B cell (primary cell): ENCODE results near the gene ANO2. TPM values are rescaled to one million over a fixed set of nuclear protein-coding genes. Genes with fewer than 3 reads are reported as not detected.

Experiments used
- ATAC-seq: fragments of 200-7000 bp; cut with Tn5 transposase; one replicate; pipeline ENCODE4 v1.10.0; 2021; ENCODE audit warnings: low read depth, mild to moderate bottlenecking, moderate number of reproducible peaks, moderate library complexity
- CTCF ChIA-PET: fragments of 350-600 bp; sonication (Branson Sonifier 250); formaldehyde crosslinking; loops from one replicate; lab custom pipeline; 2021; ENCODE audit warnings: antibody characterized with exemption, inconsistent platforms; lab: Charles Lee
- POLR2A ChIA-PET: fragments of 350-600 bp; sonication (Branson Sonifier 250); formaldehyde crosslinking; loops from one replicate; lab custom pipeline; 2021; ENCODE audit warnings: antibody characterized with exemption; lab: Charles Lee
- DNase-seq: peaks from one replicate; pipeline ENCODE4 v3.0.0; 2013
- H2AFZ ChIP-seq: 2 replicates; pipeline ENCODE4 v1.6.1; 2012; ENCODE audit warnings: mild to moderate bottlenecking, low read depth, low read length; ENCODE audit not compliant: insufficient read depth, poor library complexity, severe bottlenecking
- H3K27ac ChIP-seq, 2 donors: 1 replicate in 1 of 2; 2 replicates in 1 of 2; pipeline ENCODE4 v1.5.1; 2012 to 2013; ENCODE audit warnings: low read length in 2 of 2, mild to moderate bottlenecking in 2 of 2, moderate library complexity in 1 of 2
- H3K27me3 ChIP-seq, 4 experiments: fragments of 200-600 bp in 1 of 4; sonication (generic) in 1 of 4; replicated peaks in 1 of 4; 1 replicate in 2 of 4; 2 replicates in 2 of 4; pipeline versions ENCODE4 v1.6.1 to v1.7.0; 2013 to 2016; ENCODE audit warnings: low read length in 3 of 4, mild to moderate bottlenecking in 2 of 4, mixed read lengths in 1 of 4, moderate library complexity in 1 of 4; ENCODE audit not compliant: insufficient read depth in 4 of 4, control insufficient read depth in 3 of 4; ENCODE audit errors: control extremely low read depth in 1 of 4
- H3K36me3 ChIP-seq, 2 experiments: replicated peaks in 1 of 2; 1 replicate in 1 of 2; 2 replicates in 1 of 2; pipeline versions ENCODE4 v1.6.1 to v1.7.1; 2013; ENCODE audit warnings: low read length in 1 of 2; ENCODE audit not compliant: insufficient read depth in 2 of 2, control insufficient read depth in 1 of 2; ENCODE audit errors: control extremely low read depth in 1 of 2, extremely low read depth in 1 of 2
- H3K4me1 ChIP-seq, 2 donors: fragments of 200-600 bp in 1 of 2; sonication (generic) in 1 of 2; 1 replicate in 1 of 2; 2 replicates in 1 of 2; pipeline versions ENCODE4 v1.5.1 to v1.6.1; 2013 to 2017; ENCODE audit warnings: low read length in 2 of 2; ENCODE audit not compliant: control insufficient read depth in 2 of 2, insufficient read depth in 2 of 2
- H3K4me2 ChIP-seq: replicated peaks from 2 replicates; pipeline ENCODE3; 2012; ENCODE audit warnings: mild to moderate bottlenecking, low read depth, low read length; ENCODE audit not compliant: poor library complexity, severe bottlenecking
- H3K4me3 ChIP-seq, 5 experiments: fragments of 200-600 bp in 1 of 5; sonication (generic) in 1 of 5; 1 replicate in 3 of 5; 2 replicates in 2 of 5; pipeline versions ENCODE4 v1.5.1 to v1.7.0; 2011 to 2016; ENCODE audit warnings: low read length in 4 of 5, mild to moderate bottlenecking in 4 of 5, low read depth in 2 of 5, control low read depth in 1 of 5, moderate library complexity in 1 of 5; ENCODE audit not compliant: insufficient read depth in 1 of 5; ENCODE audit errors: control extremely low read depth in 1 of 5, extremely low read depth in 1 of 5
- H3K79me2 ChIP-seq: fragments of 200-600 bp; sonication (generic); one replicate; pipeline ENCODE4 v1.6.0; 2016; ENCODE audit warnings: low read length; ENCODE audit not compliant: control insufficient read depth, insufficient read depth
- H3K9ac ChIP-seq: fragments of 200-600 bp; sonication (generic); 2 replicates; pipeline ENCODE4 v1.6.1; 2017; ENCODE audit warnings: mild to moderate bottlenecking, low read length, moderate library complexity
- H3K9me3 ChIP-seq, 3 donors: one replicate each; pipeline versions ENCODE4 v1.6.1 to v1.7.1; 2013; ENCODE audit warnings: low read length in 2 of 3; ENCODE audit not compliant: control insufficient read depth in 2 of 3, insufficient read depth in 1 of 3; ENCODE audit errors: control extremely low read depth in 1 of 3
- H4K20me1 ChIP-seq: 2 replicates; pipeline ENCODE4 v1.6.0; 2012; ENCODE audit warnings: mild to moderate bottlenecking, low read length; ENCODE audit not compliant: insufficient read depth, control insufficient read depth, poor library complexity, severe bottlenecking
- H3K27ac Mint-ChIP-seq: one replicate; pipeline ENCODE4 v1.8.0; 2021; ENCODE audit warnings: mixed read lengths
- H3K27me3 Mint-ChIP-seq: one replicate; pipeline ENCODE4 v1.8.0; 2021; ENCODE audit warnings: mixed read lengths
- H3K4me1 Mint-ChIP-seq: one replicate; pipeline ENCODE4 v1.8.0; 2021; ENCODE audit warnings: mixed read lengths
- H3K4me3 Mint-ChIP-seq: one replicate; pipeline ENCODE4 v1.8.0; 2021; ENCODE audit warnings: mixed read lengths
- H3K9me3 Mint-ChIP-seq: one replicate; pipeline ENCODE4 v1.8.0; 2022; ENCODE audit warnings: mixed read lengths; ENCODE audit not compliant: insufficient read depth
- CTCF ChIP-seq: fragments of 200-600 bp; IDR thresholded peaks from one replicate; pipeline ENCODE4 v1.8.0; 2022; ENCODE audit warnings: antibody characterized with exemption, mild to moderate bottlenecking
- EZH2 ChIP-seq: IDR thresholded peaks from 2 replicates; pipeline ENCODE4 v1.6.1; 2012; ENCODE audit warnings: borderline replicate concordance, low read depth, mild to moderate bottlenecking, moderate library complexity, low read length; ENCODE audit not compliant: insufficient read depth, poor library complexity, severe bottlenecking
- WGBS: methylation state at CpG from one replicate; pipeline ENCODE4 v1.1.5; 2013; ENCODE audit warnings: missing lambda C conversion rate; ENCODE audit not compliant: insufficient coverage; 5-methylcytosine and 5-hydroxymethylcytosine counted together
- intact Hi-C: fragments of 100-400 bp; cut with micrococcal nuclease; formaldehyde crosslinking; loops from one replicate; pipeline ENCODE4 v1.10.0; 2022
- polyA plus RNA-seq: library from polyadenylated mRNA; depleted of rRNA; stranded (reverse); fragments of >200 nt; gene quantifications from 2 replicates; pipeline ENCODE4 v1.2.3, GENCODE V29; 2012
- total RNA-seq, 2 donors: library from RNA; stranded (reverse); fragments of 120-200 nt in 1 of 2; gene quantifications; 1 replicate in 1 of 2; 2 replicates in 1 of 2; pipeline versions ENCODE4 v1.2.3 to v1.2.4, GENCODE V29; 2013 to 2022

The ANO2 gene
- total and polyA plus RNA-seq, 2 donors (not counting 1 experiment from before 2014, with no cell fraction given): not detected

- intact Hi-C loops: no loop called here
- H3K4me2 ChIP-seq: no peak overlapping the region
- Mint-ChIP-seq H3K27me3 (peaks cover 62% of the 10 kb centered on the region), H3K4me3 (no peak overlapping the region), H3K9me3 (no peaks in the 10 kb centered on the region), H3K4me1 (no peaks in the 10 kb centered on the region), H3K27ac (no peak overlapping the region)
- peaks cover 0 to 4% (median 0%) of the 10 kb centered on the region in 4 experiments for H3K27me3 ChIP-seq
- CTCF ChIA-PET: no interaction called here
- no peak for TF ChIP-seq EZH2
- TF ChIP-seq CTCF: no peak
- DNase-seq (no peak), ATAC-seq (no peak)
- H3K4me1 ChIP-seq: no peaks in the 10 kb centered on the region
- no peak overlapping the region for H3K9ac ChIP-seq
- no peaks in the 10 kb centered on the region for H3K9me3 ChIP-seq
- H3K36me3 ChIP-seq: no peaks in the 10 kb centered on the region
- 100% methylated on average over 1 of the region's 3 CpGs for WGBS
- H3K4me3 ChIP-seq: no peak overlapping the region
- no peak overlapping the region for H3K27ac ChIP-seq
- POLR2A ChIA-PET: no interaction called here
- no peak overlapping the region for H2AFZ ChIP-seq
- no peaks in the 10 kb centered on the region for H3K79me2 ChIP-seq
- no peaks in the 10 kb centered on the region for H4K20me1 ChIP-seq
These were observed 409.5 kb downstream of the ANO2 start for GRCh38 chr12:5535541-5535940.

GRCh38 chr12:5534426-5535199 lies 410.4 kb downstream of the ANO2 start:
- Histone ChIP-seq H3K4me3 (no peak overlapping the region), H2AFZ (no peak overlapping the region), H3K9me3 (no peaks in the 10 kb centered on the region), H3K27me3 (peaks cover 0 to 4% (median 0%) of the 10 kb centered on the region in 4 experiments), H3K79me2 (no peaks in the 10 kb centered on the region), H4K20me1 (no peaks in the 10 kb centered on the region), H3K9ac (no peak overlapping the region), H3K4me1 (no peaks in the 10 kb centered on the region), H3K4me2 (no peak overlapping the region), H3K36me3 (no peaks in the 10 kb centered on the region), H3K27ac (no peak overlapping the region)
- no peak overlapping the region for H3K27ac Mint-ChIP-seq
- ChIA-PET POLR2A (no interaction called here), CTCF (no interaction called here)
- no peaks in the 10 kb centered on the region for H3K9me3 Mint-ChIP-seq
- peaks cover 62% of the 10 kb centered on the region for H3K27me3 Mint-ChIP-seq
- H3K4me3 Mint-ChIP-seq: no peak overlapping the region
- 81% methylated on average over 6 of the region's 10 CpGs for WGBS
- H3K4me1 Mint-ChIP-seq: no peaks in the 10 kb centered on the region
- intact Hi-C loops: no loop called here
- ATAC-seq: no peak
- DNase-seq: no peak
- TF ChIP-seq CTCF: no peak
- no peak for TF ChIP-seq EZH2
